Loucy (cell line): ENCODE measurements around the gene ZNF598.

ENCODE experiments used
- CTCF ChIP-seq: fragments of 200-600 bp; sonication (generic); conservative IDR thresholded peaks from 2 replicates; pipeline ENCODE4 v1.5.1; 2014; ENCODE audit warnings: mild to moderate bottlenecking, antibody characterized with exemption, low read length
- EZH2phosphoT487 ChIP-seq: fragments of 200-600 bp; IDR thresholded peaks from 2 replicates; pipeline ENCODE4 v1.6.1; 2018; ENCODE audit warnings: antibody characterized with exemption, mild to moderate bottlenecking, moderate library complexity, borderline replicate concordance

- TF ChIP-seq CTCF (no peak), EZH2phosphoT487 (no peak)
Observed at GRCh38 chr16:1973461-1974156, 36.0 kb downstream of the ZNF598 start.
